SU-DHL-6 (cell line): ENCODE data around the gene TIMM44.

Source experiments
- H2AFZ ChIP-seq: fragments of 200-600 bp; sonication (generic); 2 replicates; pipeline ENCODE4 v1.6.1; 2014; ENCODE audit warnings: low read depth, mild to moderate bottlenecking, moderate library complexity, mixed read lengths, antibody characterized with exemption, low read length; ENCODE audit not compliant: severe bottlenecking
- H3F3A ChIP-seq: fragments of 200-600 bp; shearing (Covaris generic); 2 replicates; pipeline ENCODE4 v1.6.0; 2016; ENCODE audit warnings: antibody characterized with exemption, mild to moderate bottlenecking; ENCODE audit not compliant: insufficient read depth
- H3K27ac ChIP-seq: fragments of 200-600 bp; sonication (generic); 2 replicates; pipeline ENCODE4 v1.5.1; 2016; ENCODE audit warnings: low read depth, mild to moderate bottlenecking, low read length, moderate library complexity, mixed read lengths
- H3K27me3 ChIP-seq: fragments of 200-600 bp; sonication (generic), shearing (Covaris generic); 2 replicates; pipeline ENCODE4 v1.6.0; 2014; ENCODE audit warnings: mild to moderate bottlenecking, low read length
- H3K36me3 ChIP-seq: fragments of 200-600 bp; sonication (generic); 2 replicates; pipeline ENCODE4 v1.6.1; 2014; ENCODE audit warnings: mild to moderate bottlenecking, low read length, mixed read lengths
- H3K4me2 ChIP-seq: fragments of 300-600, 200-600 bp; shearing (Covaris generic), sonication (generic); 2 replicates; pipeline ENCODE4 v1.6.0; 2014; ENCODE audit warnings: low read length, low read depth, mild to moderate bottlenecking; ENCODE audit not compliant: poor library complexity, severe bottlenecking
- H3K4me3 ChIP-seq: fragments of 200-600 bp; sonication (generic); 2 replicates; pipeline ENCODE4 v1.5.1; 2014; ENCODE audit warnings: antibody characterized with exemption, low read length, mild to moderate bottlenecking, mixed read lengths; ENCODE audit not compliant: insufficient read depth, poor library complexity, severe bottlenecking
- H3K79me2 ChIP-seq: fragments of 200-600 bp; sonication (generic); 2 replicates; pipeline ENCODE4 v1.6.1; 2014; ENCODE audit warnings: mild to moderate bottlenecking, low read length, moderate library complexity; ENCODE audit not compliant: insufficient read depth
- H3K9ac ChIP-seq: fragments of 200-600 bp; sonication (generic); 2 replicates; pipeline ENCODE4 v1.7.0; 2014; ENCODE audit warnings: mild to moderate bottlenecking, low read length
- H3K9me2 ChIP-seq: fragments of 200-600 bp; sonication (generic); replicated peaks from 2 replicates; pipeline ENCODE4 v1.6.1; 2014; ENCODE audit warnings: low read length; ENCODE audit not compliant: insufficient read depth
- H3K9me3 ChIP-seq: fragments of 200-600 bp; sonication (generic); 2 replicates; pipeline ENCODE4 v1.6.1; 2014; ENCODE audit warnings: low read length, mixed read lengths; ENCODE audit not compliant: insufficient read depth
- H4K20me1 ChIP-seq: fragments of 200-600 bp; sonication (generic); 2 replicates; pipeline ENCODE4 v1.6.1; 2014; ENCODE audit warnings: low read depth, mild to moderate bottlenecking, antibody characterized with exemption, low read length, moderate library complexity, mixed read lengths
- CTCF ChIP-seq: fragments of 200-600 bp; sonication (generic); IDR thresholded peaks from one replicate; pipeline ENCODE4 v1.5.1; 2017; ENCODE audit warnings: antibody characterized with exemption, mild to moderate bottlenecking, low read length, moderate library complexity; ENCODE audit not compliant: insufficient read depth, poor library complexity, severe bottlenecking
- EZH2phosphoT487 ChIP-seq: fragments of 200-600 bp; sonication (generic), shearing (Covaris generic); conservative IDR thresholded peaks from 2 replicates; pipeline ENCODE4 v1.6.1; 2018; ENCODE audit warnings: mild to moderate bottlenecking, antibody characterized with exemption, low read length, moderate library complexity, mixed read lengths

The TIMM44 gene

GRCh38 chr19:7915250-7916102, 28.0 kb downstream of the TIMM44 start:
- H3K4me3 ChIP-seq = no peak overlapping the region
- H3K36me3 ChIP-seq = no peaks in the 10 kb centered on the region
- no peak for TF ChIP-seq CTCF
- TF ChIP-seq EZH2phosphoT487 = no peak
- H3K9ac ChIP-seq = no peak overlapping the region
- H3K27ac ChIP-seq = no peak overlapping the region
- H3K9me3 ChIP-seq = no peaks in the 10 kb centered on the region
- peak overlapping the region; percentile 38 for H3K4me2 ChIP-seq
- no peaks in the 10 kb centered on the region for H3K27me3 ChIP-seq
- no peak overlapping the region for H2AFZ ChIP-seq
- no peaks in the 10 kb centered on the region for H4K20me1 ChIP-seq
- H3K9me2 ChIP-seq = no peaks in the 10 kb centered on the region
- H3F3A ChIP-seq = 0 out of 2 replicates have a peak, but pooled peaks cover 3% of the 10 kb centered on the region
- H3K79me2 ChIP-seq = no peaks in the 10 kb centered on the region

GRCh38 chr19:7914598-7915045, 28.8 kb downstream of the TIMM44 start, which contains the start of gene TGFBR3L:
TGFBR3L (plus strand) TSS chr19:7914830.
- Histone ChIP-seq H2AFZ (no peak within 1 kb of the TSS), H3K9me2 (no peaks in the 10 kb centered on the region), H3K27me3 (no peaks in the 10 kb centered on the region), H3K27ac (no peak within 1 kb of the TSS), H3F3A (0 out of 2 replicates have a peak, but pooled peaks cover 3% of the 10 kb centered on the region), H3K4me2 (peak within 1 kb of the TSS; percentile 38), H4K20me1 (no peaks in the 10 kb centered on the region), H3K9ac (no peak within 1 kb of the TSS), H3K36me3 (no peaks in the 10 kb centered on the region), H3K79me2 (no peaks in the 10 kb centered on the region), H3K4me3 (no peak within 1 kb of the TSS), H3K9me3 (no peaks in the 10 kb centered on the region)
- TF ChIP-seq CTCF = no peak
- no peak for TF ChIP-seq EZH2phosphoT487

- Histone ChIP-seq H3F3A (0 out of 2 replicates have a peak, but pooled peaks cover 3% of the 10 kb centered on the region), H3K4me3 (no peak overlapping the region), H3K9me2 (no peaks in the 10 kb centered on the region)
These were observed 29.4 kb downstream of the TIMM44 start for GRCh38 chr19:7914099-7914498.

More at GRCh38 chr19:7914099-7914498, 29.4 kb downstream of the TIMM44 start:
- no peak overlapping the region for H2AFZ ChIP-seq
- H3K4me2 ChIP-seq = no peak overlapping the region
- no peak overlapping the region for H3K27ac ChIP-seq
- no peaks in the 10 kb centered on the region for H3K9me3 ChIP-seq
- H3K79me2 ChIP-seq = no peaks in the 10 kb centered on the region
- H3K9ac ChIP-seq = no peak overlapping the region
- H4K20me1 ChIP-seq = no peaks in the 10 kb centered on the region
- no peak for TF ChIP-seq EZH2phosphoT487
- TF ChIP-seq CTCF = no peak
- no peaks in the 10 kb centered on the region for H3K27me3 ChIP-seq
- H3K36me3 ChIP-seq = no peaks in the 10 kb centered on the region
